ENCODE measurements around the gene HIGD2A. TPM values are rescaled to one million over a fixed set of nuclear protein-coding genes. Genes with fewer than 3 reads are reported as not detected.

Gene HIGD2A
- total and polyA plus RNA-seq, 2 of the 13 experiments (the other 11 are each of a cell fraction or from before 2014, with no cell fraction given): 89.2 to 146 TPM

- no peak for TF ChIP-seq MNT (IDR thresholded peaks at IDR 0.05)
- TF ChIP-seq FOXA3 (CRISPR knock-in tag; IDR thresholded peaks at IDR 0.05): no peak
- TF ChIP-seq PLRG1 (conservative IDR thresholded peaks at IDR 0.05): no peak
- TF ChIP-seq POGZ (CRISPR knock-in tag; IDR thresholded peaks at IDR 0.05): no peak; the same call in 1 of the 2 replicates
- no peak for TF ChIP-seq SMAD3 (CRISPR knock-in tag; IDR thresholded peaks at IDR 0.05)
- TF ChIP-seq PPARG (CRISPR knock-in tag; conservative IDR thresholded peaks at IDR 0.05): no peak
- TF ChIP-seq MIER2 (CRISPR knock-in tag; IDR thresholded peaks at IDR 0.05): no peak; the same call in 1 of the 2 replicates
- peak; percentile 2; the same call in 1 of the 2 replicates for TF ChIP-seq SAP130 (CRISPR knock-in tag; IDR thresholded peaks at IDR 0.05; ENCODE audit: low read depth)
- TF ChIP-seq FOXA1 (IDR thresholded peaks at IDR 0.05): no peak
- TF ChIP-seq FOXA1 (CRISPR knock-in tag; IDR thresholded peaks at IDR 0.05): no peak
- TF ChIP-seq NCOA2 (CRISPR knock-in tag; IDR thresholded peaks at IDR 0.05): no peak
- TF ChIP-seq NONO (IDR thresholded peaks at IDR 0.05): no peak
- peak; percentile 12; the same call in 1 of the 2 replicates for TF ChIP-seq NONO (CRISPR knock-in tag; conservative IDR thresholded peaks at IDR 0.05)
- TF ChIP-seq KAT7 (CRISPR knock-in tag; IDR thresholded peaks at IDR 0.05; ENCODE audit: borderline replicate concordance): peak; percentile 40; the same call in 1 of the 2 replicates
- TF ChIP-seq ZZZ3 (CRISPR knock-in tag; IDR thresholded peaks at IDR 0.05; ENCODE audit: borderline replicate concordance): no peak
- TF ChIP-seq PAWR (CRISPR knock-in tag; IDR thresholded peaks at IDR 0.05; ENCODE audit: borderline replicate concordance): no peak
- no peak; the same call in 1 of the 2 replicates for TF ChIP-seq CENPT (CRISPR knock-in tag; IDR thresholded peaks at IDR 0.05; ENCODE audit: low read depth)
- TF ChIP-seq TGIF2 (CRISPR knock-in tag; IDR thresholded peaks at IDR 0.05): peak; percentile 2; the same call in 1 of the 2 replicates
- peak; percentile 2; the same call in 1 of the 2 replicates for TF ChIP-seq ZGPAT (CRISPR knock-in tag; IDR thresholded peaks at IDR 0.05)
- 0 out of 2 replicates have a peak, but pooled peaks have one; percentile 76 for TF ChIP-seq THAP8 (CRISPR knock-in tag; IDR thresholded peaks at IDR 0.05; ENCODE audit: borderline replicate concordance)
- TF ChIP-seq SYNCRIP (IDR thresholded peaks at IDR 0.05; ENCODE audit: insufficient read depth, low read depth, low read length): no peak
- no peak for TF ChIP-seq MIER3 (CRISPR knock-in tag; IDR thresholded peaks at IDR 0.05; ENCODE audit: borderline replicate concordance)
- no peak for TF ChIP-seq ZNF839 (CRISPR knock-in tag; IDR thresholded peaks at IDR 0.05; ENCODE audit: borderline replicate concordance)
- no peak for TF ChIP-seq AKAP8 (CRISPR knock-in tag; IDR thresholded peaks at IDR 0.05)
- peak; percentile 49; the same call in 1 of the 2 replicates for TF ChIP-seq GFI1 (CRISPR knock-in tag; IDR thresholded peaks at IDR 0.05; ENCODE audit: borderline replicate concordance)
- TF ChIP-seq LBX2 (CRISPR knock-in tag; IDR thresholded peaks at IDR 0.05; ENCODE audit: borderline replicate concordance): no peak
Observed at GRCh38 chr5:176389135-176390123, 878 bp downstream of the HIGD2A start (continued).

Data from HepG2 (cell line).